GM21529 (cell line): ENCODE results near the gene AJAP1.

Experiments
- ATAC-seq: cut with Tn5 transposase; IDR thresholded peaks from one replicate; pipeline ENCODE4 v1.9.1; 2021; ENCODE audit not compliant: unreplicated experiment

The AJAP1 gene

DNA sequence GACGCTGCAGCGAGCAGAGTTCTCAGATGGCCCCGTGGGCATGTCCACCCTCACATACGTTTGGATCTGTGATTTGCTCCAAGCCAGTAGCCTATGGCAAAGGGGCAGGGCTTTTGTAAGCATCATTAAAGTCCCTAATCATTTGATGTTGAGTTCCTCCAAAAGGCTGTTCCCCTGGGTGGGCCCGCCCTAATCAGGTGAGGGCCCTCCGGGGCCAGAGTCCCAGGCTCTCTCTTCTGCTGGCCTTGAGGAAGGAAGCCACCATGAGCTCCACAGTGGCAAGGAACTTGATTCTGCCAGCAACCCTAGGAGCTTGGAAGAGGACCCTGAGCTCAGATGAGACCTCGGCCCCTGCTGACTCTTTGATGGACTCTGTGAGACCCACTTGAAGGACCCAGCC lies 25.4 kb upstream of the AJAP1 start:
- no peak for ATAC-seq

DNA sequence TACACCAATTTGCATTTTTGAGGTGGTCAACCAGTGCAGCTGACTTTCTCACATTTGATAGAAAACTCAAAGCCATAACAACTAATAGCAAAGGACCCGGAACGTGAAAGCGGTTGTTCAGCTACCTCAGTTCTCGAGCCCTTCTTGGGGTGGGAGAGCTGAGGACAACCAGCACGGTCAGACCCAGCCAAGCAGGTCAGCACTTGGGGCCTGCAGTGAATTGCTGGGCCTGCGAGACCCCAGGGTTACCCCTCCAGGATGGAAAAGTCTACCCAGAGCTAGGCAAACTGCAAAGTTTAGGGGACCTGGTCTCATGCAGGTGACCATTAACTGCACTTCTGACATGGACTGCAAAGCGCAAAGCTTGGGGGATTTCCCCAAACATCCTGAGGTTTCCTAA lies 23.8 kb upstream of the AJAP1 start:
- no peak for ATAC-seq

DNA sequence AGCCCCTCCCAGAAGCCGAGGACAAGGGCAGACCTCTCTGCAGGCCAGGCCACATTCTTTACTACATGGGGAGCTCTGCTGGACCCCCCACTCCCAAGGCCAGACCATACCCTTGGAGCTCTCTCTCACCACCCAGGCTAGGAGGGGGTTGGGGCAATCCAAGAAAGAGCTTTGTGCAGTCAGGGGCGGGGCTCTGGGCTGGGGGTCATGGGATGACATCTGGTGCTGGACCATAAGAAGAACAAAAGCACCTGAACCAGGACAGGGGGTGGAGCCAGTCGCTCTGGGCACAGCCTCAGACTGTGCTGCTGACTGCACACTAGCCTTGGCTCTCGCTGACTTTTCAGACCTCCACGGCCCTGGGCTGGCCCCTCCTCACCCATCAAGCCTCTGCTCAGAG lies 23.1 kb upstream of the AJAP1 start:
- no peak for ATAC-seq

DNA sequence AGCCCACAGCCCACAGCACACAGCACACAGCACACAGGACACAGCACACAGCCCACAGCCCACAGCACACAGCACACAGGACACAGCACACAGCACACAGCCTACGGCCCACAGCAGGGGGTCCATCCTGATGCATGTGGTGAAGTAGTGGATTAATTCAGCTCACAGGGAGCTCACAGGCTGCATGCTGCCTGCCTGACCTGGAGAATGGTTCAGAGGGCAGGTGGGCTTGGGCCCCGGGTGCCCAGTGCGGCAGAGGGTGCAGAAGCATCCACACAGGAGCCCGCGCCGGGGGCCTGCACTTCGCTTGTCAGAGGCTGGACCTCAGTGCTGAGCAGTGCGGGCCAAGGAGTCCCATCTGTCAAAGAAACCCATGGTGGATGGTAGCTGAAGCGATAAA lies 21.1 kb upstream of the AJAP1 start:
- no peak for ATAC-seq

DNA sequence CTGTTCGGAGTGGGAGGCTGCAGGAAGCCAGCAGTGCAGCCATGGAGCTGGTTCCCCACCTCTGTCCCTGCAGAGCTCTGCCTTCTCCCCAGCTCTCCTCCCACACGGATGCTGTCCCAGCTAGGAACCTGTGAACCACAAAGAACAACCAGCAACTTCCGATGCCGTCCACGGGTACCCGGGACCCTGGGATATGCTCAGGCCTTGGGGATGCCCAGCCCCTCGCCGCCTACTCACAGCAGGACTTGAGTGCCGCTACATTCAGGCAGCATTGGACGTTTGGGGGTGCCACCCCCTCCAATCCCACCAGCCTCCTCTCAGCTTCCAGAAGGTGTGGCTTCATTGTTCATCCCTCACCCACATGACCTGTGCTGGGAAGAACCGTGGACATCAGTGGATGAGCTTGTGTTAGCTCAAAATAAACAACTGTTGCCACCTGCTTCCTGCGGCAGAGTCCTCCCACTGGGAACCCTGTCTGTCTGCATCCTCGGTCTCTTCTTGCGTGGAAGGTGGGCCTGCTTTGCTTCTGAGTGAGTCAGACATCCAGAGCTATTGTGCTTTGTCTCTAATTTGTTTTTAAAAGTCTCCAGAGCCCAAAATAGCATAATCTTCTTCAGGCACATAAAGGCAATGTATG lies 20.1 kb upstream of the AJAP1 start:
- no peak for ATAC-seq

DNA sequence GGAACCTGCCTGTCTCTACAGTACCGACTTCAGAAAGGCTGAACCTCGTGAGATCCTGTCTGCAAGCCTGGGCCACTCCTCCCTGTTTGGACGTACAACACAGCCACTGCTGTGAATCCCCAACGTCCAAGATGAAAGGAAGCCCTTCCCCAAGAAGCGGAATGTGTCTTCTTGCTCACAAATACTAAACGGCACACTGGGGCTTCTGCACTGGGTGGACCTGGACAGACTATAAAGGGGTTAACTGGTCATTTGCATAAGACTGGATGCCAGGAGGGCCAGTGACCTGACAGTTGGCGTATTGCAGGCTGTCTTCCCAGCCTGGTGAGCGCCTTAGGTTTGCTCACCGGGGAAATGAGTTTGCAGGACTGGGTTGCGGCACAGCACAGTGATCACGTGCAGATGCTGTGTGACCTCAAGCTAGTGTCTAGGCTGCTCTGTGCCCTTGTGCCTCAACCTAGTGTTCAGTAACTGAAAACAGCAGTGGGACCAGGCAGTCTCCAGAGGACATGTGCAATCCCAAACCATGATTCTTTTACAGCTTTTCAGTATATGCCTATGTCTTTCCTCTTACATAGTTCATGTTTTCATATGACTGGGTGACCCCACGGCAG lies 19.5 kb upstream of the AJAP1 start:
- ATAC-seq, result no peak

DNA sequence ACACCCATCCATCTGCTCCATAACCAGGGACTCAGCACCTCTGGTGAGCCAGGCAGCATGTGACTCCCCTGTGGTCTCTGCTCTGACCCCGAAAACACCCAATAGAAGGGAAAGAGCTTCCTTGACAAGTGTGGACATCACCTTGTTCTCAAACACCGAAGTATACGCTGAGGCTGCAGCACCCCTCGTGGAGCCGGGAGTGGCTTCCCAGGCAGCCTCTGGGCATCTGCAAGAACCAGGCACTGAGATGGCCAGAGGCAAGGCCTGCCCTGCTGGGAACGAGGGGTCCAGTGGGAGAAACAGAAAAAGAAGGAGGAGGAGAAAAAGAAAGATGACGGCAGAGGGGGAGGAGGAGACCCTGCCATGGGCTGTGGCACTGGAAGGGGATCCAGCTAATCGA lies 18.2 kb upstream of the AJAP1 start:
- ATAC-seq, result no peak

DNA sequence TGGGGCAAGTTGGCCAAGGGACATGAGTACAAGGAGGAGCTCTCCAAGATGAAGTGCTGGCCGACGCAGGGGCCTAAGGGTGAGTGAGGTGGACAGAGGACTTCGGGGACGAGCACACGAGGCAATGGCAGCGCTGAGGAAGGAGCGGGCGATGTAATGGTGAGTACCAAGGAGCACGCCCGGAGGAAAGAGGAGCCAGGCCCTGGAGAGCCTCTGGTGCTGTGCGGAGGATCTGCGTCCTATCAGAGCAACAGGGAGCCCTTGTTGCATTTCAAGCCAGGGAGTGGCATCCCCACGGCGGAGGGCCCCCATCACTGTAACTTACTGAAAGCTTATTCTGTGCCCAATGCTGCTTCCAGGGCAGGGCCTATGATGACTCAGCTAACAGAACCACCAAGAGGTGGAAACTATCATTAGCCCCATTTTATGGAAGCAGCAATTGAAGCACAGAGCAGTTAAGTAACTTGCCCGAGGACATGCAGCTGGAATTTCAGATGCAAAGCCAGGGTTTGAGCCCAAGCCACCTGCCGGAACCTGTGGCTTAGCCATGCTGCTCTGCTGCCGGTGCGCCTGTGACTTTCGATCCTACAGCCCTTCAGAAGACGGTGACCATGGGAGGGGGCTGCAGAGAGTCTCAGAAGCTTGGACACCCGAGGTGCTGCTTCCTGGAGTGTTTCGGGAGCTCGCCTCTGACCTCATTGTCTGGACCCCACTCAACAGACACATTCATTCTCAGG lies 17.6 kb upstream of the AJAP1 start:
- no peak for ATAC-seq

DNA sequence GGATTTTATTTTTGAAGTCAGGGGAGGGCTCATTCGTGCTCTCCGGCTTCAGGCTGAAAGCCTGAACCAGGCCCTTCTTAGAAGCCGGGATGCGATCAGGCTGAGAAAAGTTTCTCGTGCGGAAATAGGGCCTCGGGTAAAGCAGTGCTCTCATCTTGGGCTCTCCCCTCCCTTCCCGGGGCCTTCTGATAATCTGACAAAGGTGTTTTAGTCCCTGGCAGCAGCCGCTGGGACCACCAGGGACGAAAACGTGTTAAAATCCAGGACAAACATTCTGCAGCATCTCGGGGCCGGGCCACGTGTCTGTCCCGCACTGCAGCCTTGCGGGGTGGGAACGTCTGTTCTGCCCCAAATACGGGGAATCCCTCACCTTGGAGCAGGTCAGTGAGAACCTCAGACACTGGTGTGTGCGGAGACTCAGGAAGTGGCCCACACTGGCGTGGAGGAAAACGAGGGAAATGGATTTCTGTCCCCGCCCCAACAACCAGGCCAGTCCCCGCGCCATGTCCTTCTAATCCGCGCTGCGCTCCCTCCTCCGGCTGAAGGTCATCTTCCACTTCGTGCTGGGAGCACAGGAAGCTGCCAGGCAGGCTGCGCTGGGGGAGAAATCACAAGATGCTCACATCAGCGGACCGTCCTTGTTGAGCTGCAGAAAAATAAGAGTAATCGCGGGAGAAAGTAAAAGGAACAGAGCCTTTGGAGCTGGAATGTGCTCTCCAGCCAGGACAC lies 16.6 kb upstream of the AJAP1 start:
- no peak for ATAC-seq

DNA sequence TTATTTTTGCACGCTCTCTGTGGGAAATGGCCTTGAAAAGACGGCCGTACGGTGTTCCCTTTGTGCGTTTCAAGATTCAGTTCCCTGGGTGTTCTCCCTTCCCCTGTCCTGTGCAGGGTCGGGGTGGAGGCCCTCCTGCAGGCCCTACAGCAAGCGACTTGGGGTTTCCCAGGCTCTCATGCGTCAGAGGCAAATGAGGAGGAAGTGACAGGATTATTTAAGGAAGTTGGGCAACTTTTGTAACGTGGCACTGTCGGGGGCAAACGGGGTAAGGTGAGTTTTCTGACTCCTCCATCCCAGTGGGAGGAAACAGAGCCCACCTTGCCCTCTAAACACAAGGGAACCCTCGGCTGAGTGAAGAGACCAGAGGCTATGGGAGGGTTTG lies 16.1 kb upstream of the AJAP1 start:
- no peak for ATAC-seq

DNA sequence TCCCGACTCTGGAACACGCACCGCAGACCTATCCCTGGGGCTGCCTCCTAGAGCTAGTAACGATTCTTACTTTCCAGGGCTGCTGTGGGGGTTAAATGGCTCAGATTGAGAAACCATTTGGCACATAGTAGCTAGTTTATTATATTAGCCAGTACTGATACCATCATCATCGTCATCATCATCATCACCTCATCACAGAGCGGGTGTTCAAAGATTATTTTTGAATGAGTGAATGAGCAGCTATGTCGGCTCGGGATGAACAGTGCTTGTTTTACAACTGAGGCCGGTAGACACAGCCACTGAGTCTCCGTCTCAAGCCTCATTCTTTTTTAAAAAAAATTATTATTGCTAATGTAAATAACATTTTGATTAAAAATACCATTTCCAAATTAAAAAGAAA lies 13.5 kb upstream of the AJAP1 start:
- ATAC-seq, result no peak

DNA sequence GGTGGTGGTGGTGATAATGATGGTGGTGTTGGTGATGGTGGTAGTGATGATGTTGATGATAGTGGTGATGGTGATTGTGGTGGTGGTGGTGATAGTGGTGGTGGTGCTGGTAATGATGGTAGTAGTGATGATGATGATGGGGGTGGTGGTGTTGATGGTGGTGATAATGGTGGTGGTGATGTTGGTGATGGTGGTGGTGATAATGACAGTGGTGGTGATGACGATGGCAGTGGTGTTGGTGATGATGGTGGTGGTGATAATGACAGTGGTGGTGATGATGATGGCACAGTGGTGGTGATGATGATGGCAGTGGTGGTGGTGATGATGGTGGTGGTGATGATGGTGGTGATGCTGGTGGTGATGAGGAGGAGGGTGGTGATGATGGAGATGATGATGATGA lies 7.0 kb upstream of the AJAP1 start:
- ATAC-seq, result no peak

DNA sequence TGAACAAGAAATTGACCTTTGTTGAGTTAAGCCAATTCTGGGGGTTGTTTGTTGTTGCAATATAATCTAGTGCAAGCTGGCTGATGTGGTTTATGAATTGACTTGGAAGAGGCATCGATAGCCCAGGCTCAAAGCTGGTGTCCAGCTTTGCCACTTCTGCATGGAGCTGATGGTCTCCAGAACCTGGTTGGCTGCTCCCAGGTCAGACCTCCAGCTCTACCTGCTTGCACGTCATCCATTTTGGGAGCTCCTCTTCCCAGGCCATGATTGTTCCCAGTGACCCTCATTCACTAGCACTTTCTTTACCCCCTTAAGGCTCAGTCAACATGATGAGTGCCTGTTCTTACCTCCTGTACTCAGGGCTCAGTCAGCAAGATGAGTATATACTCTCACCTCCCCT lies 5.8 kb upstream of the AJAP1 start:
- ATAC-seq, result no peak

DNA sequence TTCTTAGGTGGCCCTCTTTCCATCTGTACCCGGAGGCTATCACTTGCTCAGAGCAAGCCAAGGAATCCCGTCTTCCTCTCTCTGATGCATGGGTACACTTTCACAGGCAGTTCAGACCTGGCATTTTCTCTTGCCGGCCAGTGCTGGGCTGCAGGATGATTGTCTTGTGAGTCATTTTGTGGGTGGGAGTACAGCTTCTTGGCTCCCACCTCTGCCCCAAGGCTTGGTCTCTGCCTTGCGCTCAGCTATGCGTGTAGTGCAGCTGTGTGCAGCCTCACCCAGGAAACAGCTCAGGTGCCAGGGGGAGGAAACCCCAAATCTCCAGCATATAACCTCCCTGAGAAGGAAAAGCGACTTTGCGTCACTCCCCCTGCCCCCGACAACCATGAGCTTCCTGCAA lies 3.9 kb upstream of the AJAP1 start:
- ATAC-seq, result no peak

DNA sequence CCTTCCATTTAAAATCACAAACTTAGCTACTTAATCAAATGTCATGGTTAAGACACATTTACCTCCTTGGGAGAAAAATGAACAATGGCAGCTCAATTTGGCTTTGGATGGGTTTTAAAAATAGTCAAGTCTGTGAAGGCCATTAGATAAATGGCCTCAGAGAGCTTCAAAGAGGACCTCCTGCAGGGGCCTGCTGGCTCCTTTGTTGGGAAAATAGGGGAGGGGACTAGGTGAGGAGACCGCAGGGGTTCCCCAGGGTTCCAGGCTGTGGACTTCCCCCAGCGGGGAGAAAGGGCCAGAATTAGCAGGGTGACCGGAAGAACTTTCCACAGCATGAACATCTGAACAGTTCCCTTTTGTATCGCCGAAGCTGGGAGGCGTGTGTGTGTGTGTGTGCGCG lies 3.4 kb upstream of the AJAP1 start:
- no peak for ATAC-seq

DNA sequence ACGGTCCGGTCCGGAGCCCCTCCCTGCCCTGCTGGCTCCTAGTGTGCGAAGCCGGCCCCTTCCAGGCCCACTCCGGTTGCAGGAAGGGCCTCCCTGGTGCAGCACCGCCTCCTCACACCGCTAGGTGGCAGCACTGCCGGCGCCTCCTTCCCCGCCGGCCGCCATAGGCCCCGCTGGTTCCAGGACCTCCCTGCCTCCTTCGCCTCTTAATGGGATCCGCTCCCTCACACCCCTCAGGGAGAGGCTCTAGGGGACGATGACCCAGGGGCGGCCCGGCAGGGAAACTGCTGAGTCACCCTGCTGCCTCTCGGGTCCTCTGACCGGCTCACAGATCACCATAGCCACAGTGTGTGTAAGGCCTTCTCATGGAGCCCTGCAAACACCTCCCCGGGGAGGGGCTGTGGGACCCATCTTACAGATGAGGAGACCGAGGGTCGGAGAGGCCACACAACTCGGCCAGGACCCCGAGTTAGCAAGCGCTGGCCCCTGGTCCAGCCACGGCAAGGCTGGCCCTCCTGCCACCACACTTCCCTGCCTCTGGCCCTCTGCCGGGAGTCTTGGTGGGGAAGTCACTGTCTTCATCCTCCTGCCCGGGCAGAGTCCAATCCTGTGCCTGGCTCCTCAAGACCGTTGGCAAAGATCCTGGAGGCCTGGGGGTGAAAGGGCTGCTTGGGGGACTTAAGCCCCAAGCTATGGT lies 1.6 kb upstream of the AJAP1 start:
- ATAC-seq, result no peak

DNA sequence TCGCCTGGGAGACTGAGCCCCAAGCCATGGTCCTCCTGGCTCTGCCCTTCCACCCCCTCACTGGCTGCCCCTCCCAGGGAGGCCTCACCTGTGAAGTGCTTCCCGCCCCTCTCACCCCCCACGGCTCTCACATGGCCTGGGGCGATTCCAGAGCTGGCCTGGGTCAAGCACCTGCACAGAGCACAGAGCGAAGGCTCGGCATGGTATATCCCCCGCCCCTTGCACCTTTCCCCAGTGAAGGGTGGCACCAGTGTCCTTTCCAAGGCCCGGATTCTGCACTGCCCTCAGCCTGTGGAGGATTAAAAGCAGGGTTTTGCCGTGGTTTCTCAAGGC lies 1.1 kb upstream of the AJAP1 start:
- no peak for ATAC-seq

DNA sequence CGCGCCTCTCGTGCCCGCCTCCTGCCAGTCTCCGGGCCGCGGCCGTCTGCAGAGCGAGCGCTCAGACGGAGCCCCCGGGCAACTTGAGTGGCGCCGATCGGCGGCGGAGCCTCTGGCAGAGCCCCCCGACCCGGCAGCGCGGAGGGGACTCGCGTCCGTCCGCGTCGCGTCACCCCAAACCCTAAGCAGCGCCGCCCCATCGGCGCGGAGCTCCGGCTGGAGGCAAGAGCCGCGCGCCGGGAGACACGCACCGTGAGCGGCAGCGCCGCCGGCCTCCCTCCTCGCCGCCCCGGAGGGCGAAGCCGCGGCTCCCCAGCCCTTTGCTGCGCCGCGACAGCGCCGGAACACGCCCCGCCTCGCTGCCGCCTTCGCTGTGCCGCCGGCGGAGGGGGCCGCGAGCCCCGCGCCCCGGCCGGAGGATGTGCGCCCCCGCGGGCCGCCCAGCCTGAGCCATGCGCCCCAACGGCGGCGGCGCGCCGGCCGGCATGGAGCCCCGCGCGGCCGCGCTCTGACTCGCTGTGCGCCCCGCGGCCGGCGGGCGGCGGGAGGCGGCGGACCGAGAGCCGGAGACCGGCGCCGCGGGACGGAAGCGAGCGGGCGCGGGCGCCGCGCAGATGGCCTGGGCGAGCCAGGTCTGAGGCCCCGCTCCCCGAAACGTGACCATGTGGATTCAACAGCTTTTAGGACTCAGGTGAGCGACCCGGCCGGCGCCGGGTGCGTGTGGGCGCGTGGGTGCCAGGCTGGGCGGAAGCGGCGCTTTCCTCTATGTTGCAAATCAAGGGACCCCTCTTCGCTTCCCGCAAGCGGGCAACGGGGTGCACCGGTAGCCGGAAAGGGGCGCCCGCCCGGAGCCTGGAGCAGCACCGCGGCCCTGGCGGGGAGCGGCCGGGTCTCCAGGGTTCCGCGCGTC lies 610 bp downstream of the AJAP1 start:
- ATAC-seq, result no peak

DNA sequence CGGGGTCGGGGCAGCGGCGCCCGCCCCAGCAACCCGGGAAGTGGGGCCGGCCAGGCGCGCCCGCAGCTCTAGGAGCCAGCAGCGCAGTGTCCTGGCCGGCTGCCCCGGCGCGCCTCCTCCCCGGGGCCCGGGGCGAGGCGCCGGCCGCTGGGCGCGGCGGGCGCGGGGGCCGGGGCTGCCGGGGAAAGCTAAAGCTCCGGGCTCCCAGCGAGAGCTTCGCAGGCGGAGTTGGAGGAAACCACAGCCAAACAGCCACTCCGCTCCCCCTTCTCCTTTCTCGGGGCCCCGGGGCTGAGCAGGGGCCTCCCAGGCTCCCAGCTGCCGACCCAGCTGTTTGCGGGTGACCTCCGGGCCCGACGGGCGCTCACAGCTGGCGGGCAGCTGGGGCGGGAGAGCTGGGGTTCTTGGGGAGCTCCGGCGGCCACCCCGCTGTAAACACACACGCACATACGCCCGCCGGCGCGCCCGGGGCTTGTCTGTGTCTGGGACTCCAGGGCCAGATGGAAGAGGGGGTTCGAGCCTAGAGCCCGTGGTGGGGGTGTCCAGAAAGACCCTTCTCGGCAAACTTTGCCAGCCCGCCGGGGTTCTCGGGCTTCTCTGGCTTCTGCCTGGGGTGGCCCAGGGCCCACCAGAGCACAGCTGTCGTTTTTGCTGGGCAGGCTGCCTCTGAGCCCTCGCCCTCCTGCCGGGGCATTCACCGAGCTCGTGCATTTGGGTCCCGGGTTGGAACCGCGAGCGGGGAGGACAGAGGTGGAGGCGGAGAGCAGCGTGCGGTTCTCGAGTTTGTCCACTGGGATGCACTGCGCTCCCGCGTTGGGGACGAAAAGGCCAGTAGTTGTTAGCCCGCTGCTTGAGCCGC lies 1.5 kb downstream of the AJAP1 start:
- no peak for ATAC-seq
